BLaER1 treated with 17β-estradiol and CSF1 and Interleukin-3, amounts not matched to agents 10 nM and 100 nM (cell line): ENCODE measurements around the gene SCAMP4.

Source experiments
- H3K27ac ChIP-seq, 11 experiments: shearing (Covaris generic); formaldehyde crosslinking; 2 replicates each; pipeline ENCODE4 v1.8.1; 2022
- H3K27me3 ChIP-seq, 11 experiments: shearing (Covaris generic); formaldehyde crosslinking; 2 replicates each; pipeline ENCODE4 v1.8.1; 2022
- H3K36me3 ChIP-seq, 11 experiments: shearing (Covaris generic); formaldehyde crosslinking; 2 replicates each; pipeline ENCODE4 v1.8.1; 2022
- H3K4me1 ChIP-seq, 10 experiments: shearing (Covaris generic); formaldehyde crosslinking; 2 replicates each; pipeline ENCODE4 v1.8.1; 2022
- H3K4me2 ChIP-seq, 11 experiments: shearing (Covaris generic); formaldehyde crosslinking; 2 replicates each; pipeline ENCODE4 v1.8.1; 2022
- H3K4me3 ChIP-seq, 10 experiments: shearing (Covaris generic); formaldehyde crosslinking; 2 replicates each; pipeline ENCODE4 v1.8.1; 2022
- H3K9ac ChIP-seq, 11 experiments: shearing (Covaris generic); formaldehyde crosslinking; 2 replicates each; pipeline ENCODE4 v1.8.1; 2022
- H3K9me3 ChIP-seq, 11 experiments: shearing (Covaris generic); formaldehyde crosslinking; replicated peaks in 1 of 11; 2 replicates each; pipeline ENCODE4 v1.8.1; 2022
- H4K20me1 ChIP-seq, 11 experiments: shearing (Covaris generic); formaldehyde crosslinking; 2 replicates each; pipeline ENCODE4 v1.8.1; 2022
- Cebpa-rat ChIP-seq, 11 experiments: shearing (Covaris generic); IDR thresholded peaks; 2 replicates each; pipeline ENCODE4 v1.8.1; 2022

SCAMP4 gene

DNA sequence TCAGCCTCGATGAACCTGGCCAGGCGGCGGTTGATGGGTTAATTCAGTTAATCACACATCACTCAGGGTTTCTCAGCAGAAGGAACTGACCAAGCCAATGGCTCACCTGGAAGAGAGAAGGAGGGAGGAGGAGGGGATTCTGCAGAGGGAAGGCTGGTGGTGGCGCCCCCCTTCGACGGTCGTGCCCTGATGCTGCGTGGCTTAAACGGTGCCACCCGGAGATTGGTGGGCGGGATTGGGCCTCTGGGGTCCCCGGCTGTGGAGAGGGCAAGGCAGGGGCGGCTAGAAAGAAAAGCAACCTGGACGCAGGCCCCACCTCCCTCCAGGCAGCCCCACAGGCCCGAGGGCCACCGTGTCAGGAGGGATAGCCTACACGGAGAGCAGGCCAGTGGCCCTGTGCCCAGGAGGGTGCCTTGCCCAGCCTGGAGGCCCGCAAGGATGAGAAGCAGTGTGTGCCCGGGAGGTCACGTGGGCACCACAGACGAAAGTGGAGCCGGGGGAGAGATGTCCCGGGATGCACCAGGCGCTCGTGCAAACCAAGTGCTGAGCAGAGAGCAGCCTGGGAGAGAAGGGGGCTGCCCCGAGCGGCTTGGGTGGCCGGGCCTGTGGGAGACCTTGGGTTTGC, 51.8 kb downstream of the SCAMP4 start:
- Histone ChIP-seq H3K9me3 (peaks cover 0 to 4% (median 2%) of the 10 kb centered on the region in 11 experiments; a peak in 10 of 22 replicates), H3K4me3 (no peak overlapping the region), H4K20me1 (peaks cover 94 to 95% (median 95%) of the 10 kb centered on the region in 11 experiments), H3K4me1 (peaks cover 51 to 94% (median 83%) of the 10 kb centered on the region in 10 experiments), H3K27ac (no peak overlapping the region), H3K9ac (peak overlapping the region in 1 of 11 experiments; percentile 35; a peak in 2 of 22 replicates), H3K36me3 (peaks cover 11 to 44% (median 17%) of the 10 kb centered on the region in 11 experiments; a peak in 20 of 22 replicates), H3K4me2 (peak overlapping the region in 6 of 11 experiments; percentile 2 to 32 (median 18); a peak in 6 of 22 replicates), H3K27me3 (no peaks in the 10 kb centered on the region)
- no peak for TF ChIP-seq Cebpa-rat (IDR thresholded peaks at IDR 0.05)

GRCh38 chr19:1957562-1958248, 52.5 kb downstream of the SCAMP4 start:
- Histone ChIP-seq H3K4me2 (peak overlapping the region in 7 of 11 experiments; percentile 2 to 32 (median 12); a peak in 7 of 22 replicates), H3K27me3 (no peaks in the 10 kb centered on the region), H3K4me1 (peaks cover 56 to 94% (median 85%) of the 10 kb centered on the region in 10 experiments), H3K36me3 (peaks cover 10 to 44% (median 16%) of the 10 kb centered on the region in 11 experiments; a peak in 20 of 22 replicates), H3K9me3 (no peaks in the 10 kb centered on the region), H3K4me3 (no peak overlapping the region), H3K9ac (no peak overlapping the region; a peak in 2 of 22 replicates), H4K20me1 (peaks cover 94 to 95% (median 95%) of the 10 kb centered on the region in 11 experiments), H3K27ac (no peak overlapping the region)
- no peak for TF ChIP-seq Cebpa-rat (IDR thresholded peaks at IDR 0.05)

DNA sequence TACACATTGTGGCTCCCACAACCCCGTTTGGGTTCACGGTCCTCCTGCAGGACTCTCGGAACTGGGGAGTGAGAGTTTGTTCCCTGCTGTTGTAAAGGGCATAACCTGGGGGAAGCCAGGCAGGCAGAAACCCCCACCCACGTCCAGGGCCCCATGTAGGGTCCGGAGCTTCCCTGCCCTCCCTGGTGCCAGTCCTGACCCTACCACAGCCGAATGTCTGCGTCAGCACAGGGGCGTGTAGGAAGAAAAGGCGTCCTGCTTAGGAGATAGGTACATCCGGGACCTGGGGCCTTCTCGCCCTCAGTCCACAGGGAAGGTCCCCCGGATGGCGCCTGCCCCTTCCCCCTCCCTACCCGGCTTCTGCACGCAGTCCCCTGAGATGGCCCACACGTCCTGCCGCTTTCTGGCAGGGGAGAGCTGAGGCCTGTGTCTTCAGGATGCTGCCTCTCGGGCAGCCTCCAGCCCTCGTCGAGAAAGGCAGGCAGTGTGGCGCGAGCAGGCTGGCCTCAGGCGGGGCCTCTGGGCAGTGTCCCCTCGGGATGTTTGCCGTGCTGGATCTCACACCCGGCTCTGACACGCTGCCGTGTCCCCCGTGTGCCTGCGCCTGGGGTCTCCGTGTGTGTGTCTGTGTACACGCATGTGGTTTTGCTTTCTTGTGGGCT, 54.9 kb downstream of the SCAMP4 start:
- Histone ChIP-seq H3K27ac (peak overlapping the region in 9 of 11 experiments; percentile 0 to 75 (median 61); a peak in 14 of 22 replicates), H3K9me3 (no peaks in the 10 kb centered on the region), H3K4me3 (peak overlapping the region in 8 of 10 experiments; percentile 24 to 60 (median 47); a peak in 11 of 20 replicates), H3K4me1 (peaks cover 40 to 82% (median 69%) of the 10 kb centered on the region in 10 experiments), H3K4me2 (peak overlapping the region; percentile 93 to 100 (median 97)), H3K36me3 (peaks cover 6 to 43% (median 22%) of the 10 kb centered on the region in 11 experiments; a peak in 19 of 22 replicates), H4K20me1 (peaks cover 81 to 95% (median 93%) of the 10 kb centered on the region in 11 experiments), H3K9ac (peak overlapping the region in 10 of 11 experiments; percentile 49 to 76 (median 66); a peak in 19 of 22 replicates), H3K27me3 (no peaks in the 10 kb centered on the region)
- no peak for TF ChIP-seq Cebpa-rat (IDR thresholded peaks at IDR 0.05)

- Histone ChIP-seq H3K9ac (peak overlapping the region; percentile 49 to 76 (median 69)), H3K4me2 (peak overlapping the region; percentile 93 to 100 (median 97)), H3K36me3 (peaks cover 6 to 42% (median 22%) of the 10 kb centered on the region in 11 experiments; a peak in 19 of 22 replicates), H3K27me3 (no peaks in the 10 kb centered on the region), H3K27ac (peak overlapping the region; percentile 12 to 75 (median 61); a peak in 20 of 22 replicates), H3K4me1 (peaks cover 42 to 82% (median 70%) of the 10 kb centered on the region in 10 experiments), H3K9me3 (no peaks in the 10 kb centered on the region), H4K20me1 (peaks cover 79 to 95% (median 93%) of the 10 kb centered on the region in 11 experiments), H3K4me3 (peak overlapping the region; percentile 20 to 60 (median 46); a peak in 19 of 20 replicates)
- no peak for TF ChIP-seq Cebpa-rat (IDR thresholded peaks at IDR 0.05)
These were observed 56.0 kb downstream of the SCAMP4 start for GRCh38 chr19:1961000-1961883.

GRCh38 chr19:1962674-1963073, 57.5 kb downstream of the SCAMP4 start:
- TF ChIP-seq Cebpa-rat (IDR thresholded peaks at IDR 0.05) = no peak
- peaks cover 78 to 95% (median 91%) of the 10 kb centered on the region in 11 experiments for H4K20me1 ChIP-seq
- H3K27me3 ChIP-seq = no peaks in the 10 kb centered on the region
- peak overlapping the region in 1 of 11 experiments; percentile 75; a peak in 1 of 22 replicates for H3K27ac ChIP-seq
- H3K4me2 ChIP-seq = peak overlapping the region in 8 of 11 experiments; percentile 93 to 100 (median 98); a peak in 11 of 22 replicates
- H3K4me3 ChIP-seq = no peak overlapping the region
- H3K4me1 ChIP-seq = peaks cover 54 to 82% (median 73%) of the 10 kb centered on the region in 10 experiments
- H3K36me3 ChIP-seq = peaks cover 6 to 37% (median 22%) of the 10 kb centered on the region in 11 experiments; a peak in 19 of 22 replicates
- peak overlapping the region in 1 of 11 experiments; percentile 76; a peak in 2 of 22 replicates for H3K9ac ChIP-seq
- no peaks in the 10 kb centered on the region for H3K9me3 ChIP-seq

DNA sequence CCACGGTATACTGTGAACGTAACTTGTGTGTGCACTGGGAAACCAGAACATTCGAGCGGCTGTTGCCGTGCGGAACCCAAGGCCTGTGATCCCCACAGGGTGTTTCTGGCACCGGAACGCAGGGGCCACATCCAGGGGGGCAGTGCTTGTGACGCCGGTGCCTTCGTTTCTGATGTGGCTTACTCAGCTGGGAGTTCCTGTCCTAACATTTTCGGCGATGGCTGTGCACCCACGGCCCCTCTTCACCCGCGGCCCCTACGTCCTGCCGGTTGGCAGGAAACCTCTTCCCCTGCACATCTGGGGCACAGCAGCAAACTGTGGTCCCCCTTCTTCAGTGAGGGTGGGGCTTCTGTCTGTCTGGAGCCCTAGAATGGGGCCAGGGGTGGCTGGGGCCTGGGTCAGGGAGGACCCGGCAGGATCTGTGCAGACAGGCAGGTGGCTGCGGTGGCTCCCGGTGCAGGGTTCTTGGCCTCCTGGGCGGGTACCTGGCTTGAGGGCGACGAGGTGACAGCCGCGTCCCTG, 61.9 kb downstream of the SCAMP4 start:
- no peaks in the 10 kb centered on the region for H3K27me3 ChIP-seq
- H3K9ac ChIP-seq = peak overlapping the region; percentile 0 to 60 (median 29); a peak in 11 of 22 replicates
- no peaks in the 10 kb centered on the region for H3K9me3 ChIP-seq
- no peak for TF ChIP-seq Cebpa-rat (IDR thresholded peaks at IDR 0.05)
- H3K4me2 ChIP-seq = peak overlapping the region; percentile 52 to 93 (median 81)
- peak overlapping the region in 3 of 10 experiments; percentile 21 to 37 (median 32); a peak in 3 of 20 replicates for H3K4me3 ChIP-seq
- peaks cover 29 to 71% (median 47%) of the 10 kb centered on the region in 11 experiments for H3K36me3 ChIP-seq
- H3K4me1 ChIP-seq = peaks cover 23 to 46% (median 39%) of the 10 kb centered on the region in 10 experiments
- H3K27ac ChIP-seq = peak overlapping the region in 5 of 11 experiments; percentile 0 to 42 (median 18); a peak in 5 of 22 replicates
- peaks cover 77 to 99% (median 92%) of the 10 kb centered on the region in 11 experiments for H4K20me1 ChIP-seq

DNA sequence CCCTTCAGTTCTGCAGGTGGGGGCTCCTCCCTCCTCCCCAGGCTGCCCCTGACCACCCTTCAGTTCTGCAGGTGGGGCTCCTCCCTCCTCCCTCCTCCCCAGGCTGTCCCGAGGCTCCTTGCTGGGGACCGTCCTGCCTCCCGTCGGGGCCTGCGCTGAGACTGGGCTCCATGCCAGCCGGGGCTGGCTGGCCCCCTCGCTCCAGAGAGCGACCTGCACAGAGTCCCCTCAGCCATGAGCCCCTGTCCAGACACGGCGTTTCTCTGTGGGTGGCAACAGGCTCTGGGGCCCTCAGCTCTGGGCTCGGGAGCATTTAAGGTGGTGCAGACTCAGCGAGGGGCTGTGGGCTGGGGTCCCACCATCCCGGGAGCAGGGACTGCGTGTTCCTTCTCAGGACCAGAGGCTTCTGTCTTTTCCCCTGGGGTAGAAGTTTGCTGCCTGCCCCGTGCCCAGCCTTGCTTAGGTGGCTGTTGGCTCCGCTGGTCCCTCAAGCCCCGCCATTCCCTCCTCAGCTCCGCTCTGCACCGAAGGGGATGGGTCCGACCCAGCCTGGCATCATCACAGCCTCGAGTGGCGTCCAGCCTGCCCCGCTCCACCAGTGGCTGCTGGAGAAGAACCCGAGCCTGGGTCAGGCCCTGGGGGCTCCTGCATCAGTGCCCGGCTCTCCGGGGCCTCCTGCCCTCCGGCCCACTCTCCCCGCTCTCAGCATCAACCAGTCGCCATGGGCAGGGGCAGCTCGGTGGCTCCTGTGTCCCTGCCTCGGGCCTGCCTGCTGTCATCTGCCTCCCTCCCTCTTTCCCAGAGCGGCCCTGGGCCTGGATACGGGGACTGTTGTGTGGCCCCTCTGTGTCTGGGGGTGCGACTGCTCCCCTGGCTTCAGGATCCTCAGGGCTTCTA, 63.3 kb downstream of the SCAMP4 start:
- H3K4me1 ChIP-seq = peaks cover 16 to 42% (median 32%) of the 10 kb centered on the region in 10 experiments
- peaks cover 23 to 70% (median 39%) of the 10 kb centered on the region in 11 experiments; a peak in 21 of 22 replicates for H3K36me3 ChIP-seq
- H3K4me3 ChIP-seq = no peak overlapping the region
- no peaks in the 10 kb centered on the region for H3K27me3 ChIP-seq
- no peaks in the 10 kb centered on the region for H3K9me3 ChIP-seq
- peaks cover 82 to 99% (median 92%) of the 10 kb centered on the region in 11 experiments for H4K20me1 ChIP-seq
- no peak overlapping the region for H3K27ac ChIP-seq
- 0 out of 22 replicates have a peak overlapping the region, but pooled peaks of 1 of the 11 experiments have one; percentile 6 for H3K9ac ChIP-seq
- no peak overlapping the region for H3K4me2 ChIP-seq
- TF ChIP-seq Cebpa-rat (IDR thresholded peaks at IDR 0.05) = no peak
